HepG2 (cell line): ENCODE results near the gene MPIG6B. TPM values are rescaled to one million over a fixed set of nuclear protein-coding genes. Genes with fewer than 3 reads are reported as not detected.

Experiments used
- ARID3A ChIP-seq: IDR thresholded peaks from 2 replicates; pipeline ENCODE4 v1.6.1; 2012; ENCODE audit warnings: low read depth, low read length, improper control_type of control experiment
- ASH2L ChIP-seq: fragments of 300-600, 200-600 bp; sonication (generic); IDR thresholded peaks from 2 replicates; pipeline ENCODE4 v1.7.0; 2017; ENCODE audit warnings: low read depth, mild to moderate bottlenecking, moderate library complexity, mixed read lengths, low read length; ENCODE audit not compliant: insufficient read length
- CBX1 ChIP-seq: IDR thresholded peaks from one replicate; pipeline ENCODE4 v1.6.1; 2016; ENCODE audit warnings: antibody characterized with exemption, low read depth
- CHD2 ChIP-seq: IDR thresholded peaks from 2 replicates; pipeline ENCODE4 v1.6.1; 2011; ENCODE audit warnings: low read depth, low read length, improper control_type of control experiment
- FOXC1 ChIP-seq: sonication (generic); formaldehyde crosslinking; IDR thresholded peaks from 2 replicates; pipeline ENCODE4 v1.8.0; 2022; ENCODE audit warnings: mild to moderate bottlenecking, missing genetic modification reagents, borderline replicate concordance
- ISL2 ChIP-seq: sonication (generic); formaldehyde crosslinking; IDR thresholded peaks from 2 replicates; pipeline ENCODE4 v1.5.0; 2020; ENCODE audit warnings: missing genetic modification reagents
- JUND ChIP-seq: sonication (generic); formaldehyde crosslinking; IDR thresholded peaks from 2 replicates; pipeline ENCODE4 v1.8.0; 2022; ENCODE audit warnings: mild to moderate bottlenecking, missing genetic modification reagents
- KLF6 ChIP-seq: IDR thresholded peaks from 2 replicates; pipeline ENCODE4 v1.8.0; 2016; ENCODE audit warnings: missing biosample characterization, missing genetic modification reagents
- MED1 ChIP-seq: sonication (generic); formaldehyde crosslinking; IDR thresholded peaks from 2 replicates; pipeline ENCODE4 v1.4.0; 2020; ENCODE audit warnings: missing genetic modification reagents
- NKX3-1 ChIP-seq: sonication (generic); formaldehyde crosslinking; IDR thresholded peaks from 2 replicates; pipeline ENCODE4 v1.5.0; 2020; ENCODE audit warnings: missing genetic modification reagents
- SAFB2 ChIP-seq: sonication (generic); formaldehyde crosslinking; IDR thresholded peaks from 2 replicates; pipeline ENCODE4 v1.5.1; 2020; ENCODE audit warnings: missing genetic modification reagents, low read depth, mild to moderate bottlenecking, borderline replicate concordance
- SOX6 ChIP-seq, 2 experiments: fragments of 450-650 bp in 1 of 2; sonication (generic) in 1 of 2; formaldehyde crosslinking in 1 of 2; IDR thresholded peaks; 2 replicates each; pipeline versions ENCODE4 v1.4.0 to v1.6.1; 2017 to 2020; ENCODE audit warnings: antibody characterized with exemption in 1 of 2, mild to moderate bottlenecking in 1 of 2, missing genetic modification reagents in 1 of 2
- SP140L ChIP-seq: sonication (generic); formaldehyde crosslinking; IDR thresholded peaks from 2 replicates; pipeline ENCODE4 v1.4.0; 2020; ENCODE audit warnings: missing genetic modification reagents, borderline replicate concordance
- TFAP4 ChIP-seq: sonication (generic); IDR thresholded peaks from 2 replicates; pipeline ENCODE4 v1.6.1; 2016; ENCODE audit warnings: low read depth, borderline replicate concordance
- ZBTB7B ChIP-seq: sonication (generic); formaldehyde crosslinking; IDR thresholded peaks from 2 replicates; pipeline ENCODE4 v1.4.0; 2020; ENCODE audit warnings: missing genetic modification reagents
- ZC3H13 ChIP-seq: sonication (generic); formaldehyde crosslinking; IDR thresholded peaks from 2 replicates; pipeline ENCODE4 v1.8.1; 2023; ENCODE audit warnings: mild to moderate bottlenecking, missing genetic modification reagents, moderate library complexity
- ZFP62 ChIP-seq: sonication (generic); formaldehyde crosslinking; IDR thresholded peaks from 2 replicates; pipeline ENCODE4 v1.4.0; 2020; ENCODE audit warnings: missing genetic modification reagents
- ZGPAT ChIP-seq: IDR thresholded peaks from 2 replicates; pipeline ENCODE4 v1.6.1; 2016; ENCODE audit warnings: mild to moderate bottlenecking
- ZNF232 ChIP-seq: sonication (generic); formaldehyde crosslinking; IDR thresholded peaks from 2 replicates; pipeline ENCODE4 v1.4.0; 2020; ENCODE audit warnings: missing genetic modification reagents, borderline replicate concordance
- ZNF24 ChIP-seq: fragments of 450-650 bp; IDR thresholded peaks from 2 replicates; pipeline ENCODE4 v1.6.1; 2017; ENCODE audit warnings: antibody characterized with exemption, mild to moderate bottlenecking
- ZNF691 ChIP-seq: sonication (generic); formaldehyde crosslinking; IDR thresholded peaks from 2 replicates; pipeline ENCODE4 v1.4.0; 2020; ENCODE audit warnings: missing genetic modification reagents, low read depth, mild to moderate bottlenecking, borderline replicate concordance
- ZNF704 ChIP-seq: sonication (generic); formaldehyde crosslinking; IDR thresholded peaks from 2 replicates; pipeline ENCODE4 v1.8.1; 2023; ENCODE audit warnings: mild to moderate bottlenecking, inconsistent platforms, moderate library complexity, missing genetic modification reagents, borderline replicate concordance
- ZNF709 ChIP-seq: sonication (generic); formaldehyde crosslinking; IDR thresholded peaks from 2 replicates; pipeline ENCODE4 v1.5.0; 2020; ENCODE audit warnings: mild to moderate bottlenecking, missing genetic modification reagents
- ZNF772 ChIP-seq: sonication (generic); formaldehyde crosslinking; IDR thresholded peaks from 2 replicates; pipeline ENCODE4 v1.5.0; 2020; ENCODE audit warnings: mild to moderate bottlenecking, missing genetic modification reagents
- ZNF878 ChIP-seq: sonication (generic); formaldehyde crosslinking; IDR thresholded peaks from 2 replicates; pipeline ENCODE4 v1.8.1; 2023; ENCODE audit warnings: mild to moderate bottlenecking, missing genetic modification reagents, moderate library complexity
- polyA plus RNA-seq, 8 experiments: library from polyadenylated mRNA; depleted of rRNA in 3 of 8; stranded (reverse) in 7 of 8; unstranded in 1 of 8; fragments of >200 nt; fragmentation: Illumina TruSeq in 4 of 8; extraction: Trizol in 4 of 8; gene quantifications; 2 replicates each; pipeline versions ENCODE4 v1.2.1 to v1.2.3, GENCODE V29; 2011 to 2016; ENCODE audit warnings: low read depth in 4 of 8, missing spikeins in 1 of 8, mixed read lengths in 1 of 8; ENCODE audit not compliant: insufficient read depth in 1 of 8
- total RNA-seq, 5 experiments: library from RNA; depleted of rRNA; stranded (reverse); fragments of >200 nt; fragmentation: Illumina TruSeq; extraction: Trizol; gene quantifications; 2 replicates each; pipeline ENCODE4 v1.2.3, GENCODE V29; 2016; ENCODE audit warnings: low read depth in 1 of 5

Gene MPIG6B
- total and polyA plus RNA-seq, 2 of the 13 experiments (the other 11 are each of a cell fraction or from before 2014, with no cell fraction given): not detected

- TF ChIP-seq ZGPAT (CRISPR knock-in tag) (peak; percentile 50), KLF6 (CRISPR knock-in tag) (peak; percentile 19), SAFB2 (CRISPR knock-in tag) (no peak), ZFP62 (CRISPR knock-in tag) (no peak), MED1 (CRISPR knock-in tag) (peak; percentile 87), ARID3A (peak; percentile 86), ASH2L (peak; percentile 94), CHD2 (peak; percentile 62; the same call in 1 of the 2 replicates), SP140L (CRISPR knock-in tag) (no peak), ISL2 (CRISPR knock-in tag) (0 out of 2 replicates have a peak, but pooled peaks have one; percentile 19), ZNF691 (CRISPR knock-in tag) (no peak), ZNF878 (peak; percentile 54; the same call in 1 of the 2 replicates), ZNF709 (peak; percentile 70; the same call in 1 of the 2 replicates), JUND (CRISPR knock-in tag) (no peak), ZNF704 (CRISPR knock-in tag) (no peak), ZNF772 (no peak; the same call in 1 of the 2 replicates), TFAP4 (peak; percentile 38; the same call in 1 of the 2 replicates), CBX1 (no peak), ZBTB7B (peak; percentile 61; the same call in 1 of the 2 replicates), ZC3H13 (CRISPR knock-in tag) (no peak), ZNF232 (peak; percentile 88), NKX3-1 (CRISPR knock-in tag) (peak; percentile 23; the same call in 1 of the 2 replicates), ZNF24 (no peak), FOXC1 (CRISPR knock-in tag) (no peak; the same call in 1 of the 2 replicates), SOX6 (IDR thresholded peaks at IDR 0.05) (no peak), SOX6 (CRISPR knock-in tag; IDR thresholded peaks at IDR 0.05) (peak; percentile 88)
Measured at GRCh38 chr6:31737315-31737990, 14.3 kb downstream of the MPIG6B start (continued).
